GM18861 (cell line): ENCODE results near the gene SORCS2.

Experiments used
- ATAC-seq: cut with Tn5 transposase; IDR thresholded peaks from one replicate; pipeline ENCODE4 v1.9.1; 2021; ENCODE audit not compliant: unreplicated experiment

The SORCS2 gene

DNA sequence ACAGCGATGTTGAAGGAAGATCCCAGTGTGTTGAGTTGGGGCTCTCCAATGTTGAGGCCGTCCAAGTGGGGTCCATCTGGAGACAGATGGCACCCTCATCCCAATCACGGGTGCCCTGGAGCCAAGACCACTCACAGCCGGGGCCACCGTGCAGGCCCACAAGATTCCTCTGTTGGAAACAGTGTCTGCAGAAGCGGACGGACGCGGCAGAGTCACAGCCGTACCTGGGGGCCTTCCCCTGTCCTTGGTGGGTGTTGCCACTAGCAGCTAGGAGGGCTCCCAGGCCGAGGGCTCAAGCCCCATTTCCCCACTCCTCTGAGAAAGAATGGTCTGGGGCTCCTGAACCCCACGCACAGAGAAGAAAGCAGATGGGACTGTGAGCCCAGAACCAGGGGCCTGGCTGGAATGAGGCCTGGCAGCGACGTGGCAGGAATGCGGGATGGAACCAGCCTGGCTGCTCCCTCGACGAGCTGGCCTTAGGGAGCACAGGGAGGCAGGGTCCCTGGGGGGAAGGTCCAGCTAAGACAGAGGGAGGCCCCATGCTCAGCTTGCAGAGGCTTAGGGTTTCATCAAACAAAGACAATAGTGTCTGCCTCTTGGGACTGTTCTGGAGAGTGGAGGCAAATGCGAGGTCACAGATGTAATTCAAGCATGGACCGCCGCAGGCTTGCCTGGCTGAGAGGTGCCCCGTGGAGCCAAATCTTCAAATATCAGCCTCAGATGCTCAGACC, 518.4 kb downstream of the SORCS2 start:
- no peak for ATAC-seq

- ATAC-seq, result no peak
Observed at GRCh38 chr4:7711307-7711963, 519.1 kb downstream of the SORCS2 start.

GRCh38 chr4:7712021-7712671, 519.8 kb downstream of the SORCS2 start:
- ATAC-seq, result no peak

GRCh38 chr4:7713757-7714156, 521.4 kb downstream of the SORCS2 start:
- ATAC-seq, result no peak

DNA sequence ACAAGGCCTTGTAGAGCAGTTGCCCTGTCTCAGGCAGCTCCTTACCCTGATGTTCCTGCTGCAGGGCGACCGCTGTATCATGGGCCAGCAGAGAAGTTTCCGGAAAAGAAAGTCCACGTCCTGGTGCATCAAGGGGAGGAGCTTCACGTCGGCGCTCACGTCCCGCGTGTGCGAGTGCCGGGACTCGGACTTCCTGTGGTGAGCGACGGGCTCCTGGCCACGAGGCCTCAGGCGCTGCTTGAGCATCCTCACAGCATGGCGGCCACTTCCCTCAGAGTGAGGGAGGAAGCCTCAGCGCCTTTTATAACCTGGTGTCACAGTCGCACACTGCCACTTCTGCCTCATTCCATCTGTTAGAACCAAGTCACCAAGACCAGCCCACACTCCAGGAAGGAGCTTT, 521.8 kb downstream of the SORCS2 start:
- no peak for ATAC-seq

- ATAC-seq, result no peak
Observed at GRCh38 chr4:7714738-7715137, 522.4 kb downstream of the SORCS2 start.

DNA sequence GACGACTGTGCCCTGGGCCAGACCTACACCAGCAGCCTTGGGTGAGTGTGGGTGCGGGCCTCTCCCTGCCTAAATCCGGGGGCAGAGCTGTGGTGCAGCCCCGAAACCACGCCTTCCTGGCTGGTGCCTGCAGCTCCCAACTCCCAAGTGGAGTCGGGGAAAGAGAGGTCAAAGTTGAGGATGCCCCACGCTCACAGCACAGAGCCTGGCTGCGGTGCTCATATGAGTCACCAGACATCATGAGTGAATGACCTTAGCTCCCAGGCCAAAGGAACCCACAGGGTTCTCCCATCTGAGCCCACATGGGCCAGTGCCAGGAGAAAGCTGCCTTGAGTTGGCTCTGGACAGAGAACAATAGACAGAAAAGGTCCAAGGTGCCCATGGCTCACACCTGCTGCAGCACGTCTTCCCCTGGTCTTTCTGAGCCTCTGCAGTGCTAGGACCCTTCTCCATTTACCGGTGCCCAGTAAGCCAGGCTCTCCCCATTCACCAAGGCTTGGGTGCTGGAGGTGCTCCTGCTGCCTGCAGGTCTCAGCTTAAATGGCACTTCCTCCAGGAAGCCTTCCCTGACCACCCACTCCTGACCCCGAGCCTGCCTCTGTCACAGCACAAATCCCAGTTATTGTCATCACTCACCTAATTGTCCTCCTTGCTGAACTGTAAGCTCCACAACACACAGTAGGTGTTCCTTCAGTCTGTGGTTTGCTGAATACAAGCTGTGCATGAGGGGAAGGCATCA, 523.1 kb downstream of the SORCS2 start:
- ATAC-seq, result no peak

DNA sequence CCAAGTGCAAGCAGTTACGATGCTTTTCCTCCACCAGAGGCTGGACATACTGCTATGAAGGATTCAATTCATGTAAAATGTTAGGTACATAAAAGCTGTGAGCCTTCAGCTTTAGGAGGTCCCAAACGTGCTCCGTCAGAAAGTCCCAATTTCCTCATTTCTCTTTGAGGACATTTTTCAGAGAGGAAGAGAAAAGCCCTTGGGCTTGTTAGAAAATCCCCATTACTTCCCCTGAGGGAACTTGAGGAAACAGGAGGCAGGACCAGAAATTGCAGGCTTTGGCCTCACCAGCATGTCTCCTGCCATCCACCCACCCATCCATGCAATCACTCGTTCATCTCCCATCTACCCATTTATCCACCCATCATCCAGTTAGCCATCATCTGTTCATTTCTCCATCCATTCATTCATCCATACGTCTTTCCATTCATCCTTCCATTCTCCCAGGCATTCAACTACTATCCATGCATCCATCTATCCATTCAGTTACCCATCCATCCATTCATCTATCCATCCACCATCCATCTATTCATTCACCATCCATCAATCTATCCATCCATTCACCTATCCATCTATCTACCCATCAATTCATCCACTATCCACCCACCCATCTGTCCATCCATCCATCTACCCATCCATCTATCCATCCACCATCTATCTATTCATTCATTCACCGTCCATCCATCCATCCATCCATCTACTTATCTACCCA, 523.8 kb downstream of the SORCS2 start:
- ATAC-seq, result no peak

- ATAC-seq, result no peak
Observed at GRCh38 chr4:7717161-7717560, 524.8 kb downstream of the SORCS2 start.

GRCh38 chr4:7717946-7718490, 525.7 kb downstream of the SORCS2 start:
- ATAC-seq, result no peak

DNA sequence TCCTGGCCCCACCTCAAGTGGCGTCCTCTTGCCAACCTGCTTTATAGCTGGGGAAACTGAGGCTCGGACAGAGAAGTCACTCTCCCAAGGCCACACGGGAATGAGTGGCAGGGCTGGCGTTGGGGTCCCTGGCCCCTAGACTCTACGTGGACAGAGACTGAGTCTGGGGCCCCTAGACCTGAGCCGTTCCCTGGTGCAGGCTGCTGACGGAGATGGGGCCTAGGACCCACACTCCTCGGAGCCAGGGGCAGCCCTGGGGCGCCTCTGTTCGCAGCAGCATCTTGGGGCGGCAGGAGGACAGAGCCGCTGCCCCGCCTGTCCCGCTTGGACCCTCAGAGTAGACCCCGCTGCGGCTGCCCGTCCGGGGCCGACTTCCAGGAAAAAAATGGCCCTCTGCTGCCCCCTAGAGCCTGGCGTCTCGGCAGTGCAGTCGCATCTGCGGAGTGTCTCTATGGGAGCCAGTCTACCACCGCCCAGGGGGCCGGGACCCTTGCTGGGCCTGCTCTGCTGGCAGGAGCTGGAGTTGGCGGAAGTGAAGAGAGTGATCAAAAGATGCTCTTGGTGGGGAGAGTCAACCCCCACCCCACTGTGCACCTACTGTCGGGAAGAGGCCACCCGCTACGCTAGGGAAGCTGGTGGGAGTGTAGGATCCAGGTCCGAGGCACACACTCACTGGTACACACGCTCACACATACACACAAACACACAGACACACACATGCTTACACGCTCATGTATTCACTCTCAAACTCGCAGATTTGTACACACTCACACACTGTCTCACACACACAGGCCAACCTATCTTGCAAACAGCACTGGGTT, 527.2 kb downstream of the SORCS2 start:
- ATAC-seq, result no peak

- ATAC-seq, result no peak
Observed at GRCh38 chr4:7721984-7722551, 529.7 kb downstream of the SORCS2 start.

DNA sequence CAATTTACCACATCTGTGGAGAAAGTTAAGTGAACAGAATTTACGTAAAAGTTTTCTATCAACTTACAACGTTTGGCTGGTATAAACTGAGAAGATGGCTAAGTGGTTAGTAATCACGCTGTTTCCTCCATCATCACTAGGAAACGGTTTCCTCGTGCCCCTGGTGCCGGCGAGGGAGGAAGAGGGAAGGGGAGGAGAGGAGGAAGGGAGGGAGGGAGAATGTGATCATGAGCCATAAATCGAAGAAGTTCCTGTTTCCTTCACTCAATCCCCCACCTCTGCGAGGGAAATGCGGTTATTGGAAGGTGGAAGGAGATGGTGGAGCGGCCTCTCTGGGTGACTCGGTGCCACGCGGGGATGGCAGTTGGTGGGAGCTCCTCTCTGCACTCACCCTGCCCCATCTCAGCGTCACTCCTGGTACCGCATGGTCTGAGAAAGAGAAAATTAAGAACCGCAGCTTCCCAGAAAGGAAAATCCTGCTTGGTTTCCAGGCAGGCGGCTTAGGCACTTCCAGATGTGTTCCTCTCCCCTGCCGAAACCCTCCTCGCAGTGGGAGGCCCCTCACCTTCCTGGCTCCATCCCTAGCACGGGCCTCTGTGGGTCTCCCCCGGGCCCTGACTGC, 530.5 kb downstream of the SORCS2 start:
- ATAC-seq, result no peak

GRCh38 chr4:7723625-7724024, 531.3 kb downstream of the SORCS2 start:
- no peak for ATAC-seq

GRCh38 chr4:7725951-7726350, 533.6 kb downstream of the SORCS2 start:
- no peak for ATAC-seq

- ATAC-seq, result no peak
Observed at GRCh38 chr4:7726665-7727413, 534.5 kb downstream of the SORCS2 start.

DNA sequence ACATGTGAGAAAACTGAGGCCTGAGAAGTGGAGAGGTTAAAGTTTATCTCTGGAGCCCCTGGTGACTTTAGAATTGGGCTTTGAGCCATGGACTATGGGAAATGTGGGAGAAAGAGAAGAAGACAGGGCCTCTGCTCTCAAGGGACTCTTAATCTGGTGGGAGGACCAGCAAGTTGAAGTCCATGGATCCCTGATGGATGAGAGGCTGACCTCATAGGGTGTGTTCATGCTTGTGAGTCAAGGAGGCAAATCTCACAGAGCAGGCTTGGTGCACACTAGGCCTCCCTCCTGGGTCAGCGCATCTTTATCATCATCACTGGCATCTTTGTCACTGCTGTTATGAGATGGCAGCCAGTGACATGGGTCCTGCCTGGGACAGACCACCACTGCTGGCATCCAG, 535.4 kb downstream of the SORCS2 start:
- no peak for ATAC-seq

DNA sequence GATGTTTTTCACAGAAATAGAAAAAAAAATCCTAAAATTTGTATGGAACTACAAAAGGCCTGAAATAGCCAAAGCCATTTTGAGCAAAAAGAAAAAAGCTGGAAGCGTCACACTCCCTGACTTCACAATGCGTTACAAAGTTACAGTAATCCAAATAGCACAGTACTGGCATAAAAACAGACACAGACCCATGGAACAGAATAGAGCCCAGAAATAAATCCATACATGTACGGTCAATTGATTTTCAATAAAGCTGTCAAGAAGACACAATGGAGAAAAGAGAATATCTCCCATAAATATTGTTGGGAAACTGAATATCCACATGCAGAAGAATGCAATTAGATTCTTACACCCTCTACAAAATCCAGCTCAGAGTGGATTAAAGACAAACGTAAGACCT, 539.1 kb downstream of the SORCS2 start:
- ATAC-seq, result no peak
